GM19438 (cell line): ENCODE data around the gene FAM149B1.
"Not testable (repeated sequence)": the region's sequence is repeated elsewhere in the genome, so short reads cannot be mapped to it uniquely, and the experiment has no call there.

Experiments
- ATAC-seq: cut with Tn5 transposase; IDR thresholded peaks from one replicate; pipeline ENCODE4 v1.9.1; 2021; ENCODE audit warnings: low read depth; ENCODE audit not compliant: unreplicated experiment

Gene FAM149B1

GRCh38 chr10:73167783-73168464, at the start of gene FAM149B1, which contains the start of gene ECD:
Gene FAM149B1 (plus strand): TSS chr10:73168119. CDS start chr10:73168340, 221 bp downstream.
Gene ECD (minus strand): TSS chr10:73168008. CDS start chr10:73163937, 4,071 bp downstream.
- peak; percentile 86 for ATAC-seq

GRCh38 chr10:73119457-73119856, 48.5 kb upstream of the FAM149B1 start:
- ATAC-seq: no peak

GRCh38 chr10:73119952-73120351, 48.0 kb upstream of the FAM149B1 start:
- ATAC-seq: no peak

- no peak for ATAC-seq
Observed at GRCh38 chr10:73126343-73126742, 41.6 kb upstream of the FAM149B1 start.

- no peak for ATAC-seq
Observed at GRCh38 chr10:73131301-73131700, 36.6 kb upstream of the FAM149B1 start.

GRCh38 chr10:73131913-73132686, 35.8 kb upstream of the FAM149B1 start:
- ATAC-seq: no peak

- ATAC-seq: no peak
Observed at GRCh38 chr10:73134727-73135126, 33.2 kb upstream of the FAM149B1 start.

GRCh38 chr10:73136627-73137026, 31.3 kb upstream of the FAM149B1 start:
- ATAC-seq: no peak

GRCh38 chr10:73139251-73139650, 28.7 kb upstream of the FAM149B1 start:
- ATAC-seq: no peak

GRCh38 chr10:73141603-73142002, 26.3 kb upstream of the FAM149B1 start:
- ATAC-seq: no peak

- not testable (repeated sequence) for ATAC-seq
Observed at GRCh38 chr10:73150633-73151413, 17.1 kb upstream of the FAM149B1 start.

- ATAC-seq: no peak
Observed at GRCh38 chr10:73152009-73152408, 15.9 kb upstream of the FAM149B1 start.

GRCh38 chr10:73156054-73156453, 11.9 kb upstream of the FAM149B1 start:
- ATAC-seq: no peak

GRCh38 chr10:73159038-73159648, 8.8 kb upstream of the FAM149B1 start:
- ATAC-seq: no peak

GRCh38 chr10:73161079-73161478, 6.8 kb upstream of the FAM149B1 start:
- no peak for ATAC-seq

GRCh38 chr10:73161662-73162061, 6.3 kb upstream of the FAM149B1 start:
- ATAC-seq: no peak

GRCh38 chr10:73163096-73163495, 4.8 kb upstream of the FAM149B1 start:
- no peak for ATAC-seq

- no peak for ATAC-seq
Observed at GRCh38 chr10:73166972-73167371, 947 bp upstream of the FAM149B1 start.

- ATAC-seq: no peak
Observed at GRCh38 chr10:73167458-73167782, 499 bp upstream of the FAM149B1 start.

GRCh38 chr10:73168465-73168803, 515 bp downstream of the FAM149B1 start:
- ATAC-seq: peak; percentile 22

GRCh38 chr10:73169320-73169719, 1.4 kb downstream of the FAM149B1 start:
- no peak for ATAC-seq
